Left kidney (tissue), 2 donors: ENCODE data around the gene TRPT1. TPM values are rescaled to one million over a fixed set of nuclear protein-coding genes. Genes with fewer than 3 reads are reported as not detected.

Experiments
- DNase-seq: peaks from one replicate; pipeline ENCODE4 v3.0.0-alpha.2; 2013
- polyA plus RNA-seq: library from polyadenylated mRNA; unstranded; fragments of 120-200 nt; gene quantifications from one replicate; pipeline ENCODE4 v1.2.1, GENCODE V29; 2013; ENCODE audit not compliant: insufficient read length

TRPT1 gene
- polyA plus RNA-seq, 1 donor = 44.8 TPM

DNA sequence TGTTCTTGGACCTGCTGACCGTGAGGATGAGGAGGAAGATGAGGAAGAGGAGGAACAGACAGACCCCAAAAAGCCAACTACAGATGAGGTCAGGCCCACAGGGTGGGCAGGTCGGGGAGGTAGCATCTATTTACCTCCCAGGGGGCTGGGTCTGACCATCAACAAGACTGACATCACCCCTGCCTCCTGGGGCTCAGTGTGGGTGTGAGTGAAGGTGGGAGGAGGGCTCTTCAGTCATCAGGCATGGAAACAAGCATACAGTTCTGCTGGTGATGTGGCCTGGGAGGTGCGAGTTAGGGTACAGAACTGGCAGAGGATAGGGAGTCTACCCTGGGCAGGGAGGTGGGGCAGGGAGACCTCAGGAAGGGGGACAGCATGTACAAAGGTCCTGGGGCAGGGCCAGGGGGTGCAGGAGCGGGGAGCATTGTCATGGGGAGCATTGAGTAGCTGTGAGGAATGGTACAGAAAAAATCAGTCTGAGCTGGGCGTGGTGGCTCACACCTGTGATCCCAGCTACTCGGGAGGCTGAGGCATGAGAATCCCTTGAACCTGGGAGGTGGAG is 34.2 kb upstream of the TRPT1 start:
- DNase-seq = no peak

DNA sequence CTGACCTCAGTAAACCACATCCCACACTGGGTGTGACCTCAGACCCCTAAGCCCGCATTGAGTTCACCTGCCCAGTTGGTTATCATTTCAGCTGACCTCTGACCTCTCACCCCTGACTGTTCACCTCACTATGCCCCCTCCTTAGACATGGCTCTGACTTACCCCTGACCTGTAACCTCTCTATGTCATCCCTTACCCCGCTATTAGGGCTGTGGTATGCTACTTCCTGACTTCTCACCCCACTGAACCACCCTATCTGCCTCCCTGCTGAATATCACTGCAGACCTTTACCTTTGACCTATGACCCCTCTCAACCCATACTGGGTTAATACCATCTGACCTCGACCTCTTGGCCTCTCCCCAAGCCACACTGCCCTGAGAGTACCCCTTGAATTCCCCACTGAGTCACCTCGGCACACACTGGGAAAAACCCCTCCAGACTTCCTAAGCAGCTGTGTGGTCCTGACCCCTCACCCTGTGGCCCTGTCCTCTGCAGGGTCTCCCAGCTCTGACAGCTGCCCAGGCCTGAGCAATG is 33.6 kb upstream of the TRPT1 start:
- no peak for DNase-seq

DNA sequence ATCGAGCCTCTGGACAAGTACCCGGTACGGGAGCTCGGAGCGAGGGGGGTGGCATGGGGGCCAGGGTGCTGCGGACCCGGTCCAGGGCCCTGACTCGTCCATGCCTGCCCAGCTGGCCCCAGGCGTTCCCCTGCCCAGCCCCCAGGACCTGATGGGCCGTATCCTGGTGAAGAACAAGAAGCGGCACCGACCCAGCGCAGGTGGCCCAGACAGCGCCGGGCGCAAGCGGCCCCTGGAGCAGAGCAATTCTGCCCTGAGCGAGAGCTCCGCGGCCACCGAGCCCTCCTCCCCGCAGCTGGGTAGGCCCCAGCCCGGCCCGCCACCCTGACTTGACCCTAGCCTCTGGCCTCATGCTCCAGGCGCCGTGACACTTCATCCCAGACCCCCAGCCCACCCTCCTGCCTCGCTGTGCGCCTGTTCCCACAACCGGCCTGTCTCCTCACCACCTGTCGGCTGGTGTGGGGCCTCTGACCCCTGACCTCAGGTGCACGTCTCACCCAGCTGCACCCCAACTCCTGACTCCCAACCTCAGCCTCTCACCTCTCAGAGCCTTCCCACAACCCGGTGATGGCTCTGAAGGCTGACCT is 33.1 kb upstream of the TRPT1 start:
- DNase-seq = no peak

DNA sequence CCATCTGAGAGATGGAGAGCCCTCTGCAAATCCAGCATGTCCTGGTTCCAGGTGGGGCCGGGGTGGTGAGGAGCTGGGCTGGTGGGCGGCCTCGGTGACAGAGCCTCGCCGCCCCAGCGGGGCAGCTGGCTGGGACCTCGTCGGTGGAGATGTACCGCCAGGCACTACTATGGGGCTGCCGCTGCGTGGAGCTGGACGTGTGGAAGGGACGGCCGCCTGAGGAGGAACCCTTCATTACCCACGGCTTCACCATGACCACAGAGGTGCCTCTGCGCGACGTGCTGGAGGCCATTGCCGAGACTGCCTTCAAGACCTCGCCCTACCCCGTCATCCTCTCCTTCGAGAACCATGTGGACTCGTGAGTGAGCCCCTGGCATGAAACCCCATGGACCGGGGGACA is 32.4 kb upstream of the TRPT1 start:
- DNase-seq = no peak

DNA sequence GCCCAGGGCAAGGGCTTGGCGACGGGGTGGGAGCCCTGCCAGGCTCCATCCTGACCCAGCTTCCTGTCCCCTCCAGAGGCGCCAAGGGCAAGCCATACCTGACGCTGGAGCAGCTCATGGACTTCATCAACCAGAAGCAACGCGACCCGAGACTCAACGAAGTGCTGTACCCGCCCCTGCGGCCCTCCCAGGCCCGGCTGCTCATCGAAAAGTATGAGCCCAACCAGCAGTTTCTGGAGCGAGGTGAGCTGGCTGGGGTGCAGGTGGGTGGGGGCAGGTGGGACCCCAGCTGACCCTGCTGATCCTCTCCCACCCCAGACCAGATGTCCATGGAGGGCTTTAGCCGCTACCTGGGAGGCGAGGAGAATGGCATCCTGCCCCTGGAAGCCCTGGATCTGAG is 30.3 kb upstream of the TRPT1 start:
- DNase-seq = no peak

DNA sequence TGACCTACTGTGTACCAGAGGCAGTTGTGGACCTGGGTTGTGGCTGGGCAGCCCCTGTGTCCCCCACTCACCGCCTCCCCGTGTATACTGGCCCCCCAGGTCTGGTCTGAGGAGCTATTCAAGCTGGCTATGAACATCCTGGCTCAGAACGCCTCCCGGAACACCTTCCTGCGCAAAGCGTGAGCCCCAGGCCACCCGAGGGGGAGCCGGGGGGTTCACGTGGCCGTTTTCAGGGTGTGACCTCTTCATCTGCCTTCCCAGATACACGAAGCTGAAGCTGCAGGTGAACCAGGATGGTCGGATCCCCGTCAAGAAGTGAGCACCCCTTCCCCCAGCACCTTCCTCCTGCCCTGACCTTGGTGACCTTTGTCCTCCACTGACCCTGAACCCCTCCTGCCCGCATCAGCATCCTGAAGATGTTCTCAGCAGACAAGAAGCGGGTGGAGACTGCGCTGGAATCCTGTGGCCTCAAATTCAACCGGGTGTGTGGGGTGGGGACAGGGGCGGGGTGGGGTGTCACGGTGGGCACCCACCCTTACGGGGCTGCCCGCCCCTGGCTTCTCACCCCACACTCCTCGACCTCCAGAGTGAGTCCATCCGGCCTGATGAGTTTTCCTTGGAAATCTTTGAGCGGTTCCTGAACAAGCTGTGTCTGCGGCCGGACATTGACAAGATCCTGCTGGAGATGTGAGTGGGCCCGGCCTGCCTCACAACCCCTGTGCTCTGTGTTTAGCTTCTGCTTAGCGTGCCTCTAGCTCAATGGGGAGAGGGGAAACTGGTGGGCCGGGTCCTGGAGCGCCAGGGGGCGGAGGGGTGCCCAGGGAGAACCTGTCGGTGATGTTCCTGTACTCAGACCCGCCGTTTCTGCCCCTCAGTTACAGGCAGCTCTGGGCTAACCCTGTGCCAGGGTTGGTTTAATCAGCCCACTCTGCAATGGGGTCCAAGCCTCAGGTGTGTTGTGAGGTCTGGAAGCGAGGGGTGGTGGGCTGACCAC is 29.4 kb upstream of the TRPT1 start:
- no peak for DNase-seq

DNA sequence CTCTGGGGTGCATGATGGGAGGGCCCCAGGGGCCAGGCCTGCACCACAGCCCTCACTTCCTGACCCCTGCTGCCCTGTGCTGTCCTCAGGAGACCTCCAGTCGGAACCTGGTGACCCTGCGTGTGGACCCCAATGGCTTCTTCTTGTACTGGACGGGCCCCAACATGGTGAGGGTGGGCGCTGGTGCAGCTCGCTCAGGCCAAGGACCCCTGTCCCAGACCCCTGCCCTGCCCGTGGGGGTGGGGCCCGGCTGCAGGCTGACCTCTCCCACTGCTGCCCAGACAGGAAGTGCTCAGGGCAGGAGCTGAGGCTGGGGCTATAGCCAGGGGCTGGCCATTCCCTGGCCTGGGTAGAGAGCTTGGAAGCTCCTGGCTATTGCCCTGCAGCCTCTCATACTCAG is 28.3 kb upstream of the TRPT1 start:
- DNase-seq = no peak

DNA sequence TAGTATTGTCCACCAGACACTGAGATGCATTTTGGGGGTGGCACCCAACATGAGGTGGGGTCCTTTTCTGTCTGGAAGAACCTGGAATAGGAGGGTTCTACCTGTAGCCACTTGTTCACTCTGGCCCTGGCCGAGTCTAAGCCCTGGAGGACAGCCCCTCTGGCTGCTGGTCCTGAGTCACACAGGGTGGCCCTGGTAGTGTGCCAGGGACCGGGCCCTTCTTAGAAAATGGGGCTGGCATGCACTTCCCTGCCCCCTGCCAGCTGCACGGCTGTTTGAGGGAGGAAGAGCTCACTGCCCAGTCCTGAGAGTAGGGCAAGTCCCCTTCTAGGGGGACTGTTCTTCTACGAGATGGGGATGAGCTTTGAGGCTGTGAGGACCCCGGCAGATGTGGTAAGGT is 27.5 kb upstream of the TRPT1 start:
- DNase-seq = no peak

DNA sequence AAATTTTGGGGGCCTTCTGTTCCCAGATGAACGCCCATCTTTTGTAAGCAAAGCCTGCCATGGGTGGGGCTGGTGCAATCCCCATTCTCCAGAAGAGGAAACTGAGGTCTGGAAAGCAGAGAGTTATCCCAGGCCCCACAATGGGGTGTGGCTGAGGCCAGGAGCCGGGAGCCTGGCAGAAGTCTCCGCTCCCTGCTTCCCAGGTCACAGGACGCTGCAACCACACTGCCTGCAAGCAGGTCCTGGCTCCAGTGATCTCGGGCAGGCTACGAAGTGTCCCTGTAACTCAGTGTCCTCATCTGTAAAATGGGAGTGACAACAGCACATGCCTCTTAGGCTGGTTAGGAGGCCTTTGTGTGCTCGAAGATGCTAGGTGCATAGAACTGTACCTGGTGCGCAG is 27.1 kb upstream of the TRPT1 start:
- DNase-seq = no peak

DNA sequence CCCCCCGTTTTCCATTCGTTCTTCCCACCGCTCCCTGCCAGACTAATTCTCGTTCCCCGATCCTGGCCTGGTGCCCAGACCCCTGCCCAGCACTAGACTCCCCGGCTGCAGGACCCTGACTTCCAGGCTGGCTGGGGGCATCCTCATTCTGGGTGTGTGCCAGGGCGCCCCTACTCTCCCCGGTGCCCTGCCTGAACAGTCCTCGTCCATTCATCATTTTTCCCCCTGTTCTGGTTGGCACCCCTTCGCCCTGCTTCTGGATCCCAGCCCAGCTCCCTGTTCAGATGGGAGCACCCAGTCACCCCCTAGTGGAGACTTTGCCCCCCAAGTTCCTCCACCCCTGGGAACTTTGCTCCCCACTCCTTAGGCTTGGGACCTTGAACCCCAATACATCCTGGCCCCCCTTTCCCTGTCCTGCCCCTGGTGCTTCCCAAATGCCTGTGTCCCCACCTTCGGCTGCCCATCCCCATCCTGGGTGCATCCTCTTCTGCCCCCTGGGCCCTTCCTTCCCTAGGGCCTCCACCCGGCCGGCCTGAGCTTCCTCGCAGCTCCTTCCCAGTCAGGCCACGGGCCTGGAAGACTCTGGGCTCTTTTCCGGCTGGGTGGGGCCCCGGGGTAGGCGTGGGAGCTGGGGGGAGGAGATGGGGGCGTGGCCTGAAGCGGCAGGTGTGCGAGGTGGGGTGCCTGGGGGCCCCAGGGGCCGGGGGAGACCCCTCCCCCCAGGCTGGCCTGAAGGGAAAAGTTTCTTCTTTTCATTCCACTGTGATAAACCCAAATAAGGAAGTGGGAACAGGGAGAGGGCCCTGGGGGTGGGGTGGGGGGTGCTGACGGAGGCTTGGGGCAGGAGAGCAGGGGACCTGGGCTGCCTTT is 26.3 kb upstream of the TRPT1 start:
- DNase-seq = no peak

DNA sequence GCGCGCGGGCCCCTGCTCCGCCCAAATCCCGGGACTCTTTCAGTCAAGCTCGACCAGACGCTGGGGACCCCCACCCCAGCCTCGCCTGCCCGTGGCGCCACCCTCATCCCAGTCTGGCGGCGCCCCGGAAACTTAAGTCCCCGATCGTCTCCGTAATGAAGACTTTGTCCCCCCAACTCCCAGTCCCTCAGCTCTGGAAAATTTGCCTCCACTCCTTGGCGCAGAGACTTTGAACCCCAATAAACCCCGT is 25.7 kb upstream of the TRPT1 start:
- no peak for DNase-seq

DNA sequence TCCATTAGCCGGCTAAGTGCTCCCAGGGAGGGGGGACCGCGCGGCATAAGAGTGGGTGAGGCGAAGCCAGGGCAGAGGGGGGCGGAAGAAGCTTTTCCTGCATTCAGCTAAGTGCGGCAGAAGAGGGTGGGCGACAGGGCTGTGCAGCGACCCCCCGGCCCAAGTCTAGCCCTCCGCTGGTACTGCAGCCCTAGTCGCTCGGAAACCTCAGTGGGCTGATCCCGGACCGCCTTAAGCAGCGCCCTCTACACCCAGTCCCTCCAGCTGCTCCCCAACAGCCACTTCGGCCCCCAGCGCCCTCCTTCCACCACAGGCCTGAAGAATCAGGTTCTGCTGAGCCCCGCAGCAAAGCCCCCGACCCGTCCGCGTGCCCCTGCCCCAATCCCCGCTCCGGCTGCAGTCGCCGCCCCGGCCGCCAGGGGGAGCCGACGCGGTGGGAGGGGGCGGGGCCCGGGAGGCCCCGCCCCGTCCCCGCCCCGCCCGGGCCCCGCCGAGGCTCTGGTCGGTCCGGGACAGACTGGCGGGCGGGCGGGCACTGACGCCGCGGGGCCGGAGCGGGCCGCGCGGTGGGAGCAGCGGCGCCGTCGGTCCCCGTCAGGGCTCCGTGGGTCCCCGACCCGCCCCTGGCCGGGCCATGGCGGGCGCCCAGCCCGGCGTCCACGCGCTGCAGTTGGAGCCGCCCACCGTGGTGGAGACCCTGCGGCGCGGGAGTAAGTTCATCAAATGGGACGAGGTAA is 25.2 kb upstream of the TRPT1 start, which contains the start of gene PLCB3:
Gene PLCB3, plus strand, starts transcription at position 515 of the 737 bp plus-strand sequence. Its CDS starts 120 bp downstream, at position 635.
- no peak for DNase-seq

DNA sequence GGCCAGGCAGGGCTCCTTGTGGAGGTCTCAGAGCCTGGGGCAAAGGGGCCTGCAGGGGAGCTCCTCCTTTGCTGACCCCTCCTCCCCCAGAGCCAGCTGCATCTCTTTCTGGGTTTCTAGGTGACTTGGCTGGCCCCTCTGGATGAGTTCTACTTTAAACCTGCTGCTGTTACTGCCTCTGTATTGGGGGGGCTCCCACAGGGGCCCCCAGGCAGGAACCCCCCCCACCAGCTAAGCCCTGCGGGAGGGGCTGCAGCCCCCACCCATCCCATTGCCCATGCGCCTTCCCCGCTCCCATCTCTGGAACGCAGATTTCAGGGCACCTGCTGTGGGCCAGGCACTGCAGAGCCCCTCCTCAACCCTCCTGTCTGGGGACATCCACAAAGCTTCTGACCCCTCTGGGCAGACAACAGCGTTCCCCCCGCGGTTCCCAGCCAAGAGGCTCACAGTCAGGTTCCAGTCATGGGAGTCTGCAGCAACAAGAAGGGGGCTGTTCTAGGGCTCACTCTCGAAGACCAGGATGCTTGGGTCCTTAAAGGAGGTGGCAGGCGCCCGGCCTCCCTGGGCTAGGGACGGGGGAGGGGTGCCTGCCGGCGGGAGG is 24.5 kb upstream of the TRPT1 start:
- DNase-seq = no peak

DNA sequence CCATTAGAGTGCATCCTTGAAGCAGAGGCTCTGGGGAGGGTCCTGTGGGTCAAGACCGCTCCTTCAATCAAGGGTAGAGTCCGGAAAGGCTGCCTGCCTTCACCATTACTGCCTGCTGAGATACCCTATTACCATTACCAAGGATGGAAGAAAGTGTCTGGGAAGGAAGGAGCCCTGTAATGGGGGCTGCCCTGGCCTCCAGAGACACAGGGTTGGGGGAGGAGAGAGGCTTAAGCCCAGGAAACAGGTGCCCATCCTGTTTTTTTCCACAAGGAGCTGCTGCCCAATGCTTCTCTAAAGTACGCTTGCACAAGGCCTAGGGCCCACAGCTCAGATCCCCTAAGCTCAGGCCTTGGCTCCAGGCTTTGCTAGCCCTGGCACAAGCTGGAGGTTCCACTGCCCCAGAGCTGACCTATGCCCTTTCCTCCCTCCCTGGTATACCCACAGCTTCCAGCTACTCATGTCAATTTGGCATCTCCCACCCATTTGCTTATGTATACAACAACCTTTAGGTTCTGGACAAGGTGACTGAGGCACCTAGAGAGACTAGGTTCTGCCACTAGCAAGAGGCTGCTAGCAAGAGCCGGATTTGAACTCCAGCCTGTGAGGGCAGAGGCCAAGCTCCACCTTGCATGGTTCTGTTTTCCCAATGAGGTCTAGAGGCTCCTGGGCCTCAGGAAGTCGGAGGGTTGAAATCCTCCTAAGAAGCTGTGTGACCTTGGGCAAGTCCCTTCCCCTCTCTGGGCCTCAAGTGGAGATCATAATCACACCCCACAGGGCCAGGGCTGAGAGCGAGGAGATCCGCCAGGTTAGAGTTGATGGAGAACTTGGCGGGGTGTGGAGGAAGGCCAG is 23.8 kb upstream of the TRPT1 start:
- DNase-seq = no peak

DNA sequence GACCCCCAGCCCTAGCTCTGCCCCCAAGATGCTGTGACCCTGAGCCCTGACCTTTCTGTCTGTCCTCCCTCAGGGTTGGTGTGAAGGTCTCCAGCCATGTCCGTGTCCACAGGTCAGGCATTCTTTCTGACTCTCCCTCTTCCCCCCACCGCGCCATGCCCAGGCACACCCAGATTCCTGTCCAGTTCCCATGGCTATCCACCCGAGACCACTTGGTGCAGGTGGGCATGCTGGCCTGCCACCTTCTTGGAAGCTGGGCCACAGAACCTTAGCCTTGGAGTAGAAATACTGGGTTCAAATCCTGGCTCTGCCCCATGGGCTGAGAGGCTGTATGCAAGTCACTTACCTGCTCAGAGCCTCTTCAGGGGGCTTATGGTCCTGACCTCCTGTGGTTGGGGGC is 23.1 kb upstream of the TRPT1 start:
- DNase-seq = no peak

DNA sequence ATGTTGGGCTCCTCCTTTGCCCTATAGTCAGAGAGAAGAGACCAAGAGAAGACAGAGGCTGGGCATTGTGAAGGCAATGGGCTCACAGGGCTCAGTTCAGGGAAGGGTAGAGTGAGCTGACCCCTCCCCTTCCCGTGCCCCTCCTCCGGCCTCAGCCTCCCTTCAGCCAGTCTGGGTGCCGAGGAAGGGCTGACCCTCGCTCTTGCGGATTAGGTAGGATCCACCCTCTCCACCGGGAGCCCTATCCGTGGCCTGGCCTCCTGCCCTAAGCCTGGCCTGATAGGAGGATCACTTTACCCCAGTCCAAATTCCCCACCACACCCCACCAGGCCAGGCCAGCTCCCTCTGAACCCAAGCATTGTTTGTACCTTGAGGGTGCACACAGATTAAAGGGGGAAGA is 22.6 kb upstream of the TRPT1 start:
- DNase-seq = no peak

DNA sequence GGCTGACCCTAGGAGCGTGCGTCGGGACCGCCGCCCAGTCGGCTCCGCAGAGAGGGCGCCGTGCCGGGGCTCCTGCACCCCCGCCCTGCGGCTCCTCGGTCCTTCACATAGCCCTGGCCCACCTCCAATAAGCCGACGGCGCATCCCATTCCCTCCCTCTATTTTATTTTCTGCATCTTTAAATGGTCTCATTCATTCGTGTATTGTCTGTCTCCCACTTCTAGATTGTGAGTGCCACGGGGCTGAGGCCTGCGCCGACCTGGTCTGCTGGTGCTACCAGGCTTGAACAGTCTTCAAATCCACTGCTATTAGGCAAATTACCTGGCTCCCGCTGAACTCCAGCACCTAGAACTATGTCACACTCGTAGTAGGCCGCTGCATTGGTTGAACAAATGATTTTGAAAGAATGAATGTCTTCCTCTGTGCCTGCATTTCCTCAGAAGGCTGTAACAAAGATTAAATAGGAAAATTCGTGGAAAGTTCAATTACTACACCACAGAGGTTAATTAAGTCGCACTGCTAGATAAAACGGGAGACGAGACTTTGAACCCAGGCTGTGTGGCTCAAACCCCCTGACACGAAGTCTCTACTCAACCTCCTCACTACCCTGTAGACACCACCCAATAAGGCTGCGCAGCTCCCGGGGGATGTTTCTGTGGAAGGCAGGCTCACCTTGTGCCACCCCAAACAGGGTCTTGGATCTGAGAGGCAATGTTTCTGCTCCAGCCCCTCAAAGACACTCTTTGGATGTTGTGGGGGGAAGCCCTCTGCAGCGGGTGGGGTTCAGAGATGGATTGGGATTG is 21.9 kb upstream of the TRPT1 start:
- no peak for DNase-seq

DNA sequence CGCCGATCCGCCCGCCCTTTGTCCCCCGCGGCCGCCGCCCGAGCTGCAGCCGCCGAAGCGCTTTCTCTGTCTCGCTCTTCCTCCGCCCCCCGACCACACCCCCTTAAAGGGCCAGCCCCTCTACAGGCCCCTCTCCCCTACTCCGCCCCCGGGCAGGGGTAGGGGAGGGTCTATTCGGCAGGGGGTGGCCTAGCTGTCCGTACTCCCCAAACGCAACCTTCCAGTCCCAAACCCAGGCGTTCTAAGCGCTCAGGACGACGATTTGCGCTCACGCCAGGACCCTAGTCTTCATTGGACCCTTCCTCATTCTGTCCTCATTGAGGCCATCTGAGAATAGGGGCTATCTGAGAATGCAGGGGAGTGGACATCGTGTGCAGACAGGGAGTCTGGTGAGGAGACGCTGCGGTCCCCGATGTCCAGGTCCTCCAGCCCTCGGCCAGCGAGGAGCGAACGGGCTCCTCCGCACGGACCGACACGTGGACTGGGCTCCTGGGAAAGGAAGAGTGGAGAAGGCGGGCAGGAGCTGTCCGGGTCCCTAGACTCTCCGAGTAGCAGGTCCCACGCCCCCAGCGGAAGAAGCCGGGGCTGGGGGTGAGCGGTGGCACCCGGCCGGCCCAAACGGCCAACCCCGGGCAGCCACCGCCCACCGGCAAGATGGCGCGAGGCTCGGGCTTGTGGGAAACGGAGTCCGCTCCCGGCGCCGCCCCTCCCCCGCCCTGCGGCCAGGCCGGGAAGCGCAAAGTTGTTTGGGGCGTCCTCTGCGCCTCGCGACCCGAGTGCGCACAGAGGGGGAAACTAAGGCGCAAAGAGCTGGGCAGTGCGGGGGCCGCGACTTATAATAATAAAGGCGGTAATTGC is 21.1 kb upstream of the TRPT1 start, which contains the start of gene PPP1R14B:
Gene PPP1R14B, minus strand, starts transcription at position 73 of the 858 bp plus-strand sequence. CDS start 270 bp downstream, outside the sequence.
- DNase-seq = no peak
